ENCODE data around the gene SMARCD2.

DNA sequence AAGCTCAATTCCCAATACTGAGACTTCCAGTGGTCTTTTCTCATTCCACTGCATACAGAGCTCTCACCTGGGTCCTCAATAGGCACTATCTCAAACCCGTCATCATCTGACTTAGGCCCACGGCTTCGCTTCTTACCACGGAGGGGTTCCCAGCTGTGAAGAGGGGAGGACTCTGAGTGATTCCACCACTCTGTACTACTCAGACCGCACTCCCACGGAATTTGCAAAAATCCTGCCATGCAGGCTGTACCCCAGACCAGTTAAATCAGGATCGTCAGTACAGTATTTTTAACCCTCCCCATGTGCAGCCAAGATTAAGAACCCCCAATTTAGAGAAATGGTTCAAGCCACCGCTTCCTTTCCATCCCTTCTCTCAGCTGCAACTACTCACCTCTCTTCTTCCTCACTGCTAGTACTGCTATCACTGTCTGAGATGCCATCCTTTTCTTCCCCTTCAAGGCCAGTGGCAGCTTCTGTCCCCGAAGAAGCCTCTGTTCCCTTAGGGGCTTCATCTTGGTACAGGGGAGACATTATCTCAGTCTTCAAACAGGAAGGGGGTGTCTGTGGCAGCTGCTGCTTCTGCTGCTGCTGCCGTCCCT, 21.4 kb downstream of the SMARCD2 start:
- TF ChIP-seq, protein P1, sequence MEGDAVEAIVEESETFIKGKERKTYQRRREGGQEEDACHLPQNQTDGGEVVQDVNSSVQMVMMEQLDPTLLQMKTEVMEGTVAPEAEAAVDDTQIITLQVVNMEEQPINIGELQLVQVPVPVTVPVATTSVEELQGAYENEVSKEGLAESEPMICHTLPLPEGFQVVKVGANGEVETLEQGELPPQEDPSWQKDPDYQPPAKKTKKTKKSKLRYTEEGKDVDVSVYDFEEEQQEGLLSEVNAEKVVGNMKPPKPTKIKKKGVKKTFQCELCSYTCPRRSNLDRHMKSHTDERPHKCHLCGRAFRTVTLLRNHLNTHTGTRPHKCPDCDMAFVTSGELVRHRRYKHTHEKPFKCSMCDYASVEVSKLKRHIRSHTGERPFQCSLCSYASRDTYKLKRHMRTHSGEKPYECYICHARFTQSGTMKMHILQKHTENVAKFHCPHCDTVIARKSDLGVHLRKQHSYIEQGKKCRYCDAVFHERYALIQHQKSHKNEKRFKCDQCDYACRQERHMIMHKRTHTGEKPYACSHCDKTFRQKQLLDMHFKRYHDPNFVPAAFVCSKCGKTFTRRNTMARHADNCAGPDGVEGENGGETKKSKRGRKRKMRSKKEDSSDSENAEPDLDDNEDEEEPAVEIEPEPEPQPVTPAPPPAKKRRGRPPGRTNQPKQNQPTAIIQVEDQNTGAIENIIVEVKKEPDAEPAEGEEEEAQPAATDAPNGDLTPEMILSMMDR (IDR thresholded peaks at IDR 0.05) = no peak
- no peak for TF ChIP-seq POLR2A (IDR thresholded peaks at IDR 0.05)
